ENCODE data around the gene COMMD6.
A peak's percentile ranks its signal among the peaks of the same experiment; 100 is the strongest.

COMMD6 gene

DNA sequence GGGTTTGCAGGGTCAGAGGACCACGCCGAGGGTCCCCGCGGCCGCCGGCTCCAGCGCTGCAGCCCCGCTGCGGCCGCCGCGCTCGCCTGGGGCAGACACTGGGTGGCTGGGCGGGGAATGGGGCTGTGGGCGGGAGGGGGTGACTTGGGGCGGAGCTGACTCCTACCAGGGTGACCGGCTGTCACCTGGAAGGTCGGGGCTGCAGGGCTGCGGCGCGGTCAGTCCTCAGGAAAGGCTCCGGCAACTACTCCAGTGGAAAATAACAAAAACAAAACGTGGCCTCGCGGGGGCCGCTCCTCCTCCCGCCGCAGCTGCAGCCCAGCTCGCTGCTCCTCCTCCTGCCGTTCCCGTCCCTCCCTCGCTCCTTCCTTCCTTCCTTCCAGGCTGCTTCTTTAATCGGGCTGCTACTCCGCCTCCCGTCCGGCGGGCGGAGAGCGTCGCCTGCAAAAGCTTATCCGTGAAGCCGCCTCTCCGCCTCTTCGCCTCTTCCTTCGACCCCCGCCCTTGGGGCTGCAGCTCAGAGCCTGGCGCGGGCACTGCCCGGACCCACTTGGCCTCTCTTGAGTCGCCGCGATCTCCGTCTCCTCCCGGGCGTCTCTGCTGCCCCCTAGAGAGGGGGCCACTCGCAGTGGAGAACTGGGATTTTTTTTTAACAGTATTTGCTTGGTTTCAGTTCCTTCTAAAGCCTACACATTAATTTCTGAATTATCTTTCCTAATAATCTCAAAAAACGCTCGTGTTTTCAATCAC lies 55.4 kb downstream of the COMMD6 start, which contains the start of gene TBC1D4:
Gene TBC1D4, minus strand, starts transcription at position 100 of the 750 bp plus-strand sequence. CDS start 402 bp downstream, outside the sequence.
- ATAC-seq, result peak; percentile 89
- TF ChIP-seq ZNF8 (CRISPR knock-in tag; IDR thresholded peaks at IDR 0.05) (no peak), GLIS3 (CRISPR knock-in tag; IDR thresholded peaks at IDR 0.05) (no peak), CSDC2 (CRISPR knock-in tag; IDR thresholded peaks at IDR 0.05) (no peak), ISL1 (CRISPR knock-in tag; IDR thresholded peaks at IDR 0.05) (no peak), BACH2 (CRISPR knock-in tag; IDR thresholded peaks at IDR 0.05; ENCODE audit: borderline replicate concordance) (no peak), SNAI2 (CRISPR knock-in tag; IDR thresholded peaks at IDR 0.05) (no peak), PPARA (CRISPR knock-in tag; IDR thresholded peaks at IDR 0.05; ENCODE audit: borderline replicate concordance) (no peak), ZFP3 (CRISPR knock-in tag; IDR thresholded peaks at IDR 0.05) (no peak), ESRRG (CRISPR knock-in tag; IDR thresholded peaks at IDR 0.05) (no peak), OSR1 (CRISPR knock-in tag; IDR thresholded peaks at IDR 0.05) (no peak), ARNTL (CRISPR knock-in tag; IDR thresholded peaks at IDR 0.05; ENCODE audit: borderline replicate concordance, low read depth) (no peak), RARB (CRISPR knock-in tag; IDR thresholded peaks at IDR 0.05) (no peak), ZC3H10 (CRISPR knock-in tag; IDR thresholded peaks at IDR 0.05) (no peak)
- TF ChIP-seq, protein P1, sequence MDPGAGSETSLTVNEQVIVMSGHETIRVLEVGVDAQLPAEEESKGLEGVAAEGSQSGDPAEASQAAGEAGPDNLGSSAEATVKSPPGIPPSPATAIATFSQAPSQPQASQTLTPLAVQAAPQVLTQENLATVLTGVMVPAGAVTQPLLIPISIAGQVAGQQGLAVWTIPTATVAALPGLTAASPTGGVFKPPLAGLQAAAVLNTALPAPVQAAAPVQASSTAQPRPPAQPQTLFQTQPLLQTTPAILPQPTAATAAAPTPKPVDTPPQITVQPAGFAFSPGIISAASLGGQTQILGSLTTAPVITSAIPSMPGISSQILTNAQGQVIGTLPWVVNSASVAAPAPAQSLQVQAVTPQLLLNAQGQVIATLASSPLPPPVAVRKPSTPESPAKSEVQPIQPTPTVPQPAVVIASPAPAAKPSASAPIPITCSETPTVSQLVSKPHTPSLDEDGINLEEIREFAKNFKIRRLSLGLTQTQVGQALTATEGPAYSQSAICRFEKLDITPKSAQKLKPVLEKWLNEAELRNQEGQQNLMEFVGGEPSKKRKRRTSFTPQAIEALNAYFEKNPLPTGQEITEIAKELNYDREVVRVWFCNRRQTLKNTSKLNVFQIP (CRISPR knock-in tag; IDR thresholded peaks at IDR 0.05; ENCODE audit: borderline replicate concordance, low read depth), result no peak
- TF ChIP-seq, protein P2, sequence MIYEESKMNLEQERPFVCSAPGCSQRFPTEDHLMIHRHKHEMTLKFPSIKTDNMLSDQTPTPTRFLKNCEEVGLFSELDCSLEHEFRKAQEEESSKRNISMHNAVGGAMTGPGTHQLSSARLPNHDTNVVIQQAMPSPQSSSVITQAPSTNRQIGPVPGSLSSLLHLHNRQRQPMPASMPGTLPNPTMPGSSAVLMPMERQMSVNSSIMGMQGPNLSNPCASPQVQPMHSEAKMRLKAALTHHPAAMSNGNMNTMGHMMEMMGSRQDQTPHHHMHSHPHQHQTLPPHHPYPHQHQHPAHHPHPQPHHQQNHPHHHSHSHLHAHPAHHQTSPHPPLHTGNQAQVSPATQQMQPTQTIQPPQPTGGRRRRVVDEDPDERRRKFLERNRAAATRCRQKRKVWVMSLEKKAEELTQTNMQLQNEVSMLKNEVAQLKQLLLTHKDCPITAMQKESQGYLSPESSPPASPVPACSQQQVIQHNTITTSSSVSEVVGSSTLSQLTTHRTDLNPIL (CRISPR knock-in tag; IDR thresholded peaks at IDR 0.05; ENCODE audit: low read depth), result no peak
- TF ChIP-seq, protein P3, sequence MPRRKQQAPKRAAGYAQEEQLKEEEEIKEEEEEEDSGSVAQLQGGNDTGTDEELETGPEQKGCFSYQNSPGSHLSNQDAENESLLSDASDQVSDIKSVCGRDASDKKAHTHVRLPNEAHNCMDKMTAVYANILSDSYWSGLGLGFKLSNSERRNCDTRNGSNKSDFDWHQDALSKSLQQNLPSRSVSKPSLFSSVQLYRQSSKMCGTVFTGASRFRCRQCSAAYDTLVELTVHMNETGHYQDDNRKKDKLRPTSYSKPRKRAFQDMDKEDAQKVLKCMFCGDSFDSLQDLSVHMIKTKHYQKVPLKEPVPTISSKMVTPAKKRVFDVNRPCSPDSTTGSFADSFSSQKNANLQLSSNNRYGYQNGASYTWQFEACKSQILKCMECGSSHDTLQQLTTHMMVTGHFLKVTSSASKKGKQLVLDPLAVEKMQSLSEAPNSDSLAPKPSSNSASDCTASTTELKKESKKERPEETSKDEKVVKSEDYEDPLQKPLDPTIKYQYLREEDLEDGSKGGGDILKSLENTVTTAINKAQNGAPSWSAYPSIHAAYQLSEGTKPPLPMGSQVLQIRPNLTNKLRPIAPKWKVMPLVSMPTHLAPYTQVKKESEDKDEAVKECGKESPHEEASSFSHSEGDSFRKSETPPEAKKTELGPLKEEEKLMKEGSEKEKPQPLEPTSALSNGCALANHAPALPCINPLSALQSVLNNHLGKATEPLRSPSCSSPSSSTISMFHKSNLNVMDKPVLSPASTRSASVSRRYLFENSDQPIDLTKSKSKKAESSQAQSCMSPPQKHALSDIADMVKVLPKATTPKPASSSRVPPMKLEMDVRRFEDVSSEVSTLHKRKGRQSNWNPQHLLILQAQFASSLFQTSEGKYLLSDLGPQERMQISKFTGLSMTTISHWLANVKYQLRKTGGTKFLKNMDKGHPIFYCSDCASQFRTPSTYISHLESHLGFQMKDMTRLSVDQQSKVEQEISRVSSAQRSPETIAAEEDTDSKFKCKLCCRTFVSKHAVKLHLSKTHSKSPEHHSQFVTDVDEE (CRISPR knock-in tag; IDR thresholded peaks at IDR 0.05), result no peak
- TF ChIP-seq, protein P4, sequence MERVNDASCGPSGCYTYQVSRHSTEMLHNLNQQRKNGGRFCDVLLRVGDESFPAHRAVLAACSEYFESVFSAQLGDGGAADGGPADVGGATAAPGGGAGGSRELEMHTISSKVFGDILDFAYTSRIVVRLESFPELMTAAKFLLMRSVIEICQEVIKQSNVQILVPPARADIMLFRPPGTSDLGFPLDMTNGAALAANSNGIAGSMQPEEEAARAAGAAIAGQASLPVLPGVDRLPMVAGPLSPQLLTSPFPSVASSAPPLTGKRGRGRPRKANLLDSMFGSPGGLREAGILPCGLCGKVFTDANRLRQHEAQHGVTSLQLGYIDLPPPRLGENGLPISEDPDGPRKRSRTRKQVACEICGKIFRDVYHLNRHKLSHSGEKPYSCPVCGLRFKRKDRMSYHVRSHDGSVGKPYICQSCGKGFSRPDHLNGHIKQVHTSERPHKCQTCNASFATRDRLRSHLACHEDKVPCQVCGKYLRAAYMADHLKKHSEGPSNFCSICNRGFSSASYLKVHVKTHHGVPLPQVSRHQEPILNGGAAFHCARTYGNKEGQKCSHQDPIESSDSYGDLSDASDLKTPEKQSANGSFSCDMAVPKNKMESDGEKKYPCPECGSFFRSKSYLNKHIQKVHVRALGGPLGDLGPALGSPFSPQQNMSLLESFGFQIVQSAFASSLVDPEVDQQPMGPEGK (CRISPR knock-in tag; IDR thresholded peaks at IDR 0.05; ENCODE audit: borderline replicate concordance), result no peak

DNA sequence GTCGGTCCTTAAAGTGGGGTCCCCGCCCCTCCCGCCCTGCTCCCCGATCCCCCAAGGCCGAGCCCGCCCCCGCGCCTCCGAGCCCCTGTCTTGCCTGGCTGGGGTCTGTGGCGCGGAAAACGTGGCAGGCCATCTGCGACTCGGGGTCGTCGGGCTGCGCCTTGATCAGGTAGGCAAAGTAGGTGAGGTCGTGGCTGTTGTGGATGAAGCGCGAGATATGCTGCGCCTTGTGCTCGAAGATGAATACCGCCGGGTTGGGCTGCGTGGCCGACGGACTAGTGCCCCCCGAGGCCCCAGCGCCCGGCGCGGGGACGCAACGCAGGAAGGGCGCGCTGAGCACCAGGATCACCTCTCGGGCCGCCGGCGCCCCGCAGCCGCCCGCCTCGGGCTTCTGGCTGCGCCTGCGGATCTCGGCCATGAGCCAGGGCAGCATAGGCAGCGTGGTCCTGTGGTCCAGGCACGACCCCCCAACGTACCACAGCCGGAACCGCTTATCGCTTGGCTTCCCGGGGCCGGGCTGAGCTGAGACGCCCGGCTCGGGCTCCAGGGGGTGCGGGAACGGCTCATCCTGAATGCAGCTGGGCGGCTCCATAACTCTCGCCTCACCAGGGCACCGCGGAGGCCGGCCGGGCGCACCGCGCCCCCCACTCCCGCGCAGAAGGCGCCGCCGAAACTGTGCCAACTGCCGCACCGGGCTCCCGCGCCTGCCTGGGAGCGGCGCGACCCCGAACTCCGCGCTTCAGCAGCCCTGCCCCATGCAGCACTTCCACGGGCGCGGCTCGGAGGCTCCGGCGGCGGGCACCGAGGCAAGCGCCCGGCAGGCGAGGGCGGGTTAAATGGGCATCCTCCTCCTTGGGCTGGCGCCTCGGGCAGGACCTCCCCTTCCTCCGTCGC lies 56.2 kb downstream of the COMMD6 start:
- ATAC-seq, result peak; percentile 64
- TF ChIP-seq GLIS3 (CRISPR knock-in tag; IDR thresholded peaks at IDR 0.05), result no peak

DNA sequence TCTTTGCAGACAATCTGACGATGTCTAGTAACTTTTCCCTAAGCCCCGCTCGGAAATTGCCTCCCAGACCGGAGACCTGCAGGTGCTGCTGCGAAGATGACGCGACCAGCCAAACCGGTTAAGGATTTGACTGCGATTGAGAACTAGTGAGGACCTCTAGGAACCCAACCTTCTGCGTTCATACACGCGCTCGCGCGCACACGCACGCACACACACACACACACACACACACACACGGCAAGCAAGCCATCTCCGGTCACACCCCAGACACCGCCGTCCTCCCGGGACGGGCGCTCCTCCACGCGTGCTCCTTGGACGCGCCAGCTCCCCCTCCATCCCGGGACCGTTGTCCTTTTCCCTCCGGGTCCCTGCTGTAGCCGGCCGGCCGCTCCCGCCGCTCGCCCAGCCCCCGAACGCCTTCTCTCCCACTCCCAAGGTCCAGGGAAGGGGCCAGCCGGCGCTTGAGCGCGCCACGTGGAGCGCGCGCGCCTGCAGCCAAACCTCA lies 56.9 kb downstream of the COMMD6 start:
- TF ChIP-seq, protein P2 (CRISPR knock-in tag; IDR thresholded peaks at IDR 0.05; ENCODE audit: low read depth), result no peak
- TF ChIP-seq, protein P3 (CRISPR knock-in tag; IDR thresholded peaks at IDR 0.05), result 0 out of 2 replicates have a peak, but pooled peaks have one; percentile 15
- TF ChIP-seq ESRRG (CRISPR knock-in tag; IDR thresholded peaks at IDR 0.05) (no peak), SNAI2 (CRISPR knock-in tag; IDR thresholded peaks at IDR 0.05) (no peak)
- ATAC-seq, result peak; percentile 5

Measured in SK-N-SH treated with all-trans-retinoic acid at 6 μM for 48 hours (cell line).